ENCODE results near the gene TRPC4AP.

GRCh38 chr20:35020108-35020928 lies 72.3 kb downstream of the TRPC4AP start:
- no peak for TF ChIP-seq POLR2A (IDR thresholded peaks at IDR 0.05)
- no peak for TF ChIP-seq CTCF (IDR thresholded peaks at IDR 0.05)

Measured in esophagus squamous epithelium (tissue), 4 donors.